ENCODE results near the gene TTC9C. TPM values are rescaled to one million over a fixed set of nuclear protein-coding genes. Genes with fewer than 3 reads are reported as not detected.
A peak's percentile ranks its signal among the peaks of the same experiment; 100 is the strongest.

Gene TTC9C
- total RNA-seq, 1 experiment from 2014 or later, result 48.7 TPM

- no peak for TF ChIP-seq ZNF532 (CRISPR knock-in tag; IDR thresholded peaks at IDR 0.05; ENCODE audit: borderline replicate concordance)
- TF ChIP-seq E2F5 (CRISPR knock-in tag; IDR thresholded peaks at IDR 0.05), result peak; percentile 98
- no peak for TF ChIP-seq ZNF671 (CRISPR knock-in tag; IDR thresholded peaks at IDR 0.05)
- no peak for TF ChIP-seq NR1H2 (CRISPR knock-in tag; IDR thresholded peaks at IDR 0.05)
- TF ChIP-seq ZNF512 (CRISPR knock-in tag; IDR thresholded peaks at IDR 0.05; ENCODE audit: borderline replicate concordance), result no peak
- TF ChIP-seq E2F1 (CRISPR knock-in tag; IDR thresholded peaks at IDR 0.05), result peak; percentile 81; the same call in 1 of the 2 replicates
- peak; percentile 53; the same call in 1 of the 2 replicates for TF ChIP-seq IRF1 (CRISPR knock-in tag; IDR thresholded peaks at IDR 0.05)
- no peak for TF ChIP-seq PREB (CRISPR knock-in tag; IDR thresholded peaks at IDR 0.05; ENCODE audit: borderline replicate concordance)
- TF ChIP-seq ZNF423 (CRISPR knock-in tag; IDR thresholded peaks at IDR 0.05), result no peak
- TF ChIP-seq ZNF396 (CRISPR knock-in tag; IDR thresholded peaks at IDR 0.05; ENCODE audit: borderline replicate concordance), result no peak
- TF ChIP-seq EMX1 (CRISPR knock-in tag; IDR thresholded peaks at IDR 0.05), result 0 out of 2 replicates have a peak, but pooled peaks have one; percentile 31
- TF ChIP-seq KAT7 (CRISPR knock-in tag; IDR thresholded peaks at IDR 0.05; ENCODE audit: borderline replicate concordance), result no peak; the same call in 1 of the 2 replicates
- TF ChIP-seq MXD4 (CRISPR knock-in tag; IDR thresholded peaks at IDR 0.05; ENCODE audit: borderline replicate concordance), result no peak
- peak; percentile 96 for TF ChIP-seq ETV6 (CRISPR knock-in tag; IDR thresholded peaks at IDR 0.05)
- no peak for TF ChIP-seq AR (CRISPR knock-in tag; IDR thresholded peaks at IDR 0.05)
- TF ChIP-seq ZNF121 (CRISPR knock-in tag; IDR thresholded peaks at IDR 0.05), result no peak
- no peak for TF ChIP-seq SMAD4 (CRISPR knock-in tag; IDR thresholded peaks at IDR 0.05)
- no peak for TF ChIP-seq ERG (CRISPR knock-in tag; IDR thresholded peaks at IDR 0.05)
- 0 out of 2 replicates have a peak, but pooled peaks have one; percentile 17 for TF ChIP-seq ZNF263 (CRISPR knock-in tag; IDR thresholded peaks at IDR 0.05; ENCODE audit: low read depth)
- no peak for TF ChIP-seq MLX (CRISPR knock-in tag; IDR thresholded peaks at IDR 0.05)
- peak; percentile 7; the same call in 1 of the 2 replicates for TF ChIP-seq ZNF317 (CRISPR knock-in tag; IDR thresholded peaks at IDR 0.05; ENCODE audit: borderline replicate concordance, low read depth)
- peak; percentile 87; the same call in 1 of the 2 replicates for TF ChIP-seq NFE2L1 (CRISPR knock-in tag; IDR thresholded peaks at IDR 0.05)
Observed at GRCh38 chr11:62727165-62727871, 968 bp upstream of the TTC9C start, which contains the start of gene HNRNPUL2 (continued).
